Spleen (tissue), 11 donors: Measurements from ENCODE around the gene STKLD1. TPM values are rescaled to one million over a fixed set of nuclear protein-coding genes. Genes with fewer than 3 reads are reported as not detected.
A peak's percentile ranks its signal among the peaks of the same experiment; 100 is the strongest.

Experiments used
- DNase-seq: peaks from one replicate; pipeline ENCODE4 v3.0.0-alpha.2; 2020
- H3K27ac ChIP-seq, 8 donors: fragments of 200-600 bp; sonication (generic) in 7 of 8; 1 replicate in 4 of 8; 2 replicates in 4 of 8; pipeline versions ENCODE4 v1.5.0 to v1.8.0; 2016 to 2021; ENCODE audit warnings: inconsistent platforms in 4 of 8, mild to moderate bottlenecking in 4 of 8, moderate library complexity in 1 of 8
- H3K27me3 ChIP-seq, 7 donors: fragments of 200-600 bp; sonication (generic) in 6 of 7; replicated peaks in 1 of 7; 1 replicate in 4 of 7; 2 replicates in 3 of 7; pipeline versions ENCODE4 v1.5.0 to v1.8.0; 2016 to 2021; ENCODE audit warnings: inconsistent platforms in 3 of 7, mild to moderate bottlenecking in 1 of 7
- H3K36me3 ChIP-seq, 6 donors: fragments of 200-600 bp; sonication (generic) in 5 of 6; 1 replicate in 4 of 6; 2 replicates in 2 of 6; pipeline versions ENCODE4 v1.5.0 to v1.8.0; 2016 to 2021; ENCODE audit warnings: inconsistent platforms in 2 of 6
- H3K4me1 ChIP-seq, 6 donors: fragments of 200-600 bp; sonication (generic) in 5 of 6; 1 replicate in 3 of 6; 2 replicates in 3 of 6; pipeline versions ENCODE4 v1.5.0 to v1.8.0; 2016 to 2021; ENCODE audit warnings: inconsistent platforms in 3 of 6
- H3K4me3 ChIP-seq, 8 donors: fragments of 200-600 bp; sonication (generic) in 7 of 8; 1 replicate in 4 of 8; 2 replicates in 4 of 8; pipeline versions ENCODE4 v1.5.0 to v1.8.0; 2016 to 2021; ENCODE audit warnings: inconsistent platforms in 4 of 8, mild to moderate bottlenecking in 4 of 8, moderate library complexity in 2 of 8
- H3K9me3 ChIP-seq, 8 donors: fragments of 200-600 bp; sonication (generic) in 7 of 8; 1 replicate in 4 of 8; 2 replicates in 4 of 8; pipeline versions ENCODE4 v1.5.0 to v1.8.0; 2016 to 2021; ENCODE audit warnings: inconsistent platforms in 4 of 8
- POLR2A ChIP-seq, 3 donors: fragments of 450-650 bp; IDR thresholded peaks; one replicate each; pipeline ENCODE4 v1.5.1; 2017; ENCODE audit warnings: antibody characterized with exemption in 3 of 3, mild to moderate bottlenecking in 1 of 3
- POLR2AphosphoS5 ChIP-seq, 3 donors: sonication (generic); formaldehyde crosslinking; IDR thresholded peaks; one replicate each; pipeline ENCODE4 v1.5.1; 2017; ENCODE audit warnings: antibody characterized with exemption in 3 of 3
- WGBS, 5 donors: extraction: QIAGEN DNeasy Blood & Tissue Kit in 3 of 5; methylation state at CpG; one replicate each; pipeline versions ENCODE4 v1.1.5 to v1.1.7; 2013 to 2018; 5-methylcytosine and 5-hydroxymethylcytosine counted together
- intact Hi-C: fragments of 100-400 bp; cut with DNase I; formaldehyde crosslinking; loops from one replicate; pipeline ENCODE4 v1.15.0; 2023; ENCODE audit warnings: low total_unique reads
- polyA plus RNA-seq, 3 donors: library from polyadenylated mRNA; stranded (reverse); fragments of 200-250 nt; gene quantifications; one replicate each; pipeline ENCODE4 v1.2.1, GENCODE V29; 2013
- total RNA-seq, 7 donors: library from RNA; depleted of rRNA in 3 of 7; stranded (reverse); fragments of >200 nt in 3 of 7; fragmentation: NEBNext Ultra II Directional in 4 of 7; extraction: Animal tissue kit (Norgen Biotek cat#: 25700) in 4 of 7; gene quantifications; one replicate each; pipeline versions ENCODE4 v1.1.0 to v1.2.1, GENCODE V29; 2016 to 2021
- TF ChIP-seq, protein P1 (sequence below), 11 experiments: fragments of 200-600 bp in 7 of 11; fragments of 450-650 bp in 4 of 11; sonication (generic) in 4 of 11; IDR thresholded peaks in 8 of 11; conservative IDR thresholded peaks in 3 of 11; 1 replicate in 7 of 11; 2 replicates in 4 of 11; pipeline versions ENCODE4 v1.4.0 to v1.8.0; 2016 to 2021; ENCODE audit warnings: antibody characterized with exemption in 11 of 11, inconsistent platforms in 4 of 11, mild to moderate bottlenecking in 1 of 11
- donor health status: healthy with polysubstance abuse.
- donor health status: DM: no; HTN: no; CAD: no; lungs with moderate emphysema.
- donor health status: DM: no; HTN: no; CAD: no.
- donor health status: Bipolar disorder and iron deficiency.
- donor health status: healthy.
- donor health status: DM: no; HTN: no; CAD: no.
- donor health status: DM: yes; HTN: yes; CAD: no.

The STKLD1 gene
- total and polyA plus RNA-seq, 10 donors, result 0.29 to 1.5 (median 0.95) TPM; not detected in 2

DNA sequence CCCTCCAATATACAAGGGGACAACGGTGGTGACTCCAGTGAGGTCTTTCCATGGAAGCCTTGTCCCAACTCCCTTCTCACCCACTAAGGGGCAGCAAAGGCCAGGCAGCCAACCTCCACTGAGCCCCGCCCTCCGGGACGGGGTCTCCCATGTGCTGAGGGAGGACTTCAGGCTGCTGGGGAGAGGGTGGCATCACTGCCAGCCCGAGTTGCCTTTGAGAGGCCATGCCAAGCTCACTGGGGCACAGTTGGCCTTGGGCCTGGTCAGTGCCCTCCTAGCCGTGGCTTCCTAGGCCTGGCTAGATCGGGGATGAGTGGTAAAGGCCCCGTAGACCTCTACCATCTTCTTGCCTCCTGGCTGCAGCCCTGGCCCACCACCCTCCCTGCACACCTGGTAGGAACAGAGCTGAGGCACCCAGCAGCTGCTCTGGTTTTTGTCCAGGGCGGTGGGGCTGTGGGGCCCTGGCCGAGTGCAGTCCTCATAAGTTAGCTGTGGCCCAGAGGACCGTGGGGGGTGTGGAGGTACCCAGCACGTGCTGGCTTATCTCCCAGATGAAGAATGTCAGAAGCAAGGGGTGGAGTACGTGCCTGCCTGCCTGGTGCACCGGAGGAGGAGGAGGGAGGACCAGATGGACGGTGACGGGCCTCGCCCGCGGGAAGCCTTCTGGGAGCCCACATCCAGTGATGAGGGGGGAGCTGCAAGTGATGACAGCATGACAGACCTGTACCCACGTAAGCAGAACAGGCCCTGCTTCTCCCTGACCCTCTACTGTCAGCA lies 16.6 kb upstream of the STKLD1 start:
- H3K36me3 ChIP-seq, result peaks cover 0 to 72% (median 51%) of the 10 kb centered on the region in 6 donors
- peak overlapping the region in 2 of 8 donors; percentile 21 to 91 for H3K27ac ChIP-seq
- DNase-seq, result no peak
- H3K4me3 ChIP-seq, result no peak overlapping the region
- H3K4me1 ChIP-seq, result peaks cover 19 to 73% (median 45%) of the 10 kb centered on the region in 6 donors
- intact Hi-C loops, result no loop called here
- H3K9me3 ChIP-seq, result no peaks in the 10 kb centered on the region
- TF ChIP-seq POLR2AphosphoS5 (IDR thresholded peaks at IDR 0.05) (peak in 2 of 3 donors; percentile 2 to 63), POLR2A (IDR thresholded peaks at IDR 0.05) (no peak)
- TF ChIP-seq, protein P1, sequence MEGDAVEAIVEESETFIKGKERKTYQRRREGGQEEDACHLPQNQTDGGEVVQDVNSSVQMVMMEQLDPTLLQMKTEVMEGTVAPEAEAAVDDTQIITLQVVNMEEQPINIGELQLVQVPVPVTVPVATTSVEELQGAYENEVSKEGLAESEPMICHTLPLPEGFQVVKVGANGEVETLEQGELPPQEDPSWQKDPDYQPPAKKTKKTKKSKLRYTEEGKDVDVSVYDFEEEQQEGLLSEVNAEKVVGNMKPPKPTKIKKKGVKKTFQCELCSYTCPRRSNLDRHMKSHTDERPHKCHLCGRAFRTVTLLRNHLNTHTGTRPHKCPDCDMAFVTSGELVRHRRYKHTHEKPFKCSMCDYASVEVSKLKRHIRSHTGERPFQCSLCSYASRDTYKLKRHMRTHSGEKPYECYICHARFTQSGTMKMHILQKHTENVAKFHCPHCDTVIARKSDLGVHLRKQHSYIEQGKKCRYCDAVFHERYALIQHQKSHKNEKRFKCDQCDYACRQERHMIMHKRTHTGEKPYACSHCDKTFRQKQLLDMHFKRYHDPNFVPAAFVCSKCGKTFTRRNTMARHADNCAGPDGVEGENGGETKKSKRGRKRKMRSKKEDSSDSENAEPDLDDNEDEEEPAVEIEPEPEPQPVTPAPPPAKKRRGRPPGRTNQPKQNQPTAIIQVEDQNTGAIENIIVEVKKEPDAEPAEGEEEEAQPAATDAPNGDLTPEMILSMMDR (IDR thresholded peaks at IDR 0.05 in 8 of 11, conservative IDR thresholded peaks at IDR 0.05 in 3 of 11), result peak in 1 of 11 experiments; percentile 24
- WGBS, 5 donors, result 71 to 82% (median 73%) methylated on average over 13 to 20 of the region's 20 CpGs
- H3K27me3 ChIP-seq, result no peaks in the 10 kb centered on the region

DNA sequence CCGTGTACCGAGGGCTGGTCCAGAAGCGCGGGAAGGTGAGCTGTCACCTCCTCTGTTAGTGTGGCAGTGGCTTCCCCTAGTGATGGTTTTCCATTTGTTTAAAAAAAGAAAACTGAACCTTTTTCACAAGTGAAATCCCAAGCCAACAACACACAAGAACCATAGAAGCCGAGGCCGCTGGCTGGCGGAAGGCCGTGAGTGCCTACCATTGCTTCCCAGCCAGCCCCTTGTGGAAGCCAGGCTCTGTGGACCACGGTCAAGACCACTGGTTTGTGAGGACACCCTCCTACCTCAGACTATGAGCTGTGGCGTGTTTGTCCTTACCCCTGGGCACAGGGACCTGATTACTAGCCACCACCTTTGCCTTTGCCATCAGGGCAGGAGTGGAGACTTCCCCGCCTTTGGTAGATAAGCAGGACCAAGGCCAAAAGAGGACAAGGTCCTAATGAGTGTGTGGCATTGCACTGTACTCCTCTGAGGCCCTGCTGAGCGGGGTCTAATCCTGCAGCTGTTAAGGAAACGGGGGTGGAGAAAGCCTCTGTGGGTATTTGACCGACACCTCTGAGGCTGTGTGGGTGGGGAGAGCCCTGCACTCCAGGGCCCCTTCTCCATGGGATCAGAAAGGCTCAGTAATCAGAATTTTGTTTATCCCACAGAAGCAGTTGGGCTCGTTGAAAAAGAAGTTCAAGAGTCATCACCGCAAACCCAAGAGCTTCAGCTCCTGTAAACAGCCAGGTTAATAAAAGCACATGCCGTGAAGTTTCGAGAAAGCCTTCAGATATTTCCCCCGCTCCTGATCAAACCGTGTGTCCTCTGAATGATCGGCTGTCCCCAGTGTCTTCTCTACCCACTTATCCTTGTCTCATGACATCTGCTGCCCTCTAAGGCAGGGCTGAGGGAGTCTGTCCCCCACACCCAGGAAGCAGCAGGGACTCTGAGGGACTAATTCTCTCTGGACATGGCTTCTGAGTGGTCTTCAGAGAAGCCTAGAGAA lies 15.5 kb upstream of the STKLD1 start:
- WGBS, 5 donors, result 77 to 82% (median 81%) methylated on average over 20 to 21 of the region's 21 CpGs
- TF ChIP-seq POLR2AphosphoS5 (IDR thresholded peaks at IDR 0.05) (peak; percentile 22 to 41 (median 41)), POLR2A (IDR thresholded peaks at IDR 0.05) (no peak)
- TF ChIP-seq, protein P1 (IDR thresholded peaks at IDR 0.05 in 8 of 11, conservative IDR thresholded peaks at IDR 0.05 in 3 of 11), result no peak
- Histone ChIP-seq H3K27me3 (no peaks in the 10 kb centered on the region), H3K4me1 (peaks cover 8 to 61% (median 34%) of the 10 kb centered on the region in 6 donors), H3K27ac (peak overlapping the region in 2 of 8 donors; percentile 10 to 33), H3K9me3 (no peaks in the 10 kb centered on the region), H3K4me3 (no peak overlapping the region), H3K36me3 (peaks cover 0 to 80% (median 62%) of the 10 kb centered on the region in 6 donors)
- intact Hi-C loops, result no loop called here
- no peak for DNase-seq

DNA sequence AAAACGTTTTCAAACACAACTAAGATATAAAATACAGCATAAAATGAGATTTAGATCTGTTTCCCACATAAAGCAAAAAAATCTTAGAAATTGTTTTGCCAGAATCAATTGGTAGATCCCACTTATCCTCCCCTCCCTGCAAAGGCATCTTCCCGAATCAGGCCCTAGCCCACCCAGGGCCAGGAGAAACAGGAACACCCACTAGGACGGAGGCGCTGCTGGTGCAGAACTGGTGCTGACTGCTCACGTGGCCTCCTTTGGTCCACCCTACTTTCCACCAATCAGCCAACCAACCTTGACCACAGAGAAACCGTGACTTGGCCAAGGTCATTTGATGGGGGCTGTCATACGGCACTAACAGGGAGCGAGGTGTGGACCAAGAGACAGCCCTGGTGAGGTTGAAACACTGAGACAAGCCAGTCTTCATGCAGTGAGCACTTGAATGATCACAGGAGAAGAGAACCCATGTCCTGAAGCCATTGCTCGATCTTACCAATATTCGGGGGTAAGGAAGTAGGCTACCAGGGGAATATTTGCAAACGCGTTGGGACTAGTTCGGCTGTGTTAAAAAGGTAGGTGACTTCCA lies 14.6 kb upstream of the STKLD1 start:
- H3K9me3 ChIP-seq, result no peaks in the 10 kb centered on the region
- DNase-seq, result no peak
- no peaks in the 10 kb centered on the region for H3K27me3 ChIP-seq
- intact Hi-C loops, result no loop called here
- H3K4me3 ChIP-seq, result no peak overlapping the region
- no peak overlapping the region for H3K27ac ChIP-seq
- no peak for TF ChIP-seq POLR2A (IDR thresholded peaks at IDR 0.05)
- TF ChIP-seq, protein P1 (IDR thresholded peaks at IDR 0.05 in 8 of 11, conservative IDR thresholded peaks at IDR 0.05 in 3 of 11), result no peak
- TF ChIP-seq POLR2AphosphoS5 (IDR thresholded peaks at IDR 0.05), result peak in 1 of 3 donors; percentile 26
- 72 to 86% (median 81%) methylated on average over 13 of the region's 13 CpGs for WGBS, 5 donors
- H3K36me3 ChIP-seq, result peaks cover 0 to 89% (median 71%) of the 10 kb centered on the region in 6 donors
- peaks cover 8 to 61% (median 34%) of the 10 kb centered on the region in 6 donors for H3K4me1 ChIP-seq
